H4 (cell line): ENCODE data around the gene SIVA1. TPM values are rescaled to one million over a fixed set of nuclear protein-coding genes. Genes with fewer than 3 reads are reported as not detected.

Source experiments
- DNase-seq: peaks from one replicate; pipeline ENCODE4 v3.0.0-alpha.2; 2015; ENCODE audit warnings: low spot score
- total RNA-seq: library from RNA; depleted of rRNA; stranded (reverse); fragments of >200 nt; shearing (Covaris generic); gene quantifications from 2 replicates; pipeline ENCODE4 v1.2.3, GENCODE V29; 2014

The SIVA1 gene
- total RNA-seq, 1 experiment from 2014 or later, result 286 TPM

DNA sequence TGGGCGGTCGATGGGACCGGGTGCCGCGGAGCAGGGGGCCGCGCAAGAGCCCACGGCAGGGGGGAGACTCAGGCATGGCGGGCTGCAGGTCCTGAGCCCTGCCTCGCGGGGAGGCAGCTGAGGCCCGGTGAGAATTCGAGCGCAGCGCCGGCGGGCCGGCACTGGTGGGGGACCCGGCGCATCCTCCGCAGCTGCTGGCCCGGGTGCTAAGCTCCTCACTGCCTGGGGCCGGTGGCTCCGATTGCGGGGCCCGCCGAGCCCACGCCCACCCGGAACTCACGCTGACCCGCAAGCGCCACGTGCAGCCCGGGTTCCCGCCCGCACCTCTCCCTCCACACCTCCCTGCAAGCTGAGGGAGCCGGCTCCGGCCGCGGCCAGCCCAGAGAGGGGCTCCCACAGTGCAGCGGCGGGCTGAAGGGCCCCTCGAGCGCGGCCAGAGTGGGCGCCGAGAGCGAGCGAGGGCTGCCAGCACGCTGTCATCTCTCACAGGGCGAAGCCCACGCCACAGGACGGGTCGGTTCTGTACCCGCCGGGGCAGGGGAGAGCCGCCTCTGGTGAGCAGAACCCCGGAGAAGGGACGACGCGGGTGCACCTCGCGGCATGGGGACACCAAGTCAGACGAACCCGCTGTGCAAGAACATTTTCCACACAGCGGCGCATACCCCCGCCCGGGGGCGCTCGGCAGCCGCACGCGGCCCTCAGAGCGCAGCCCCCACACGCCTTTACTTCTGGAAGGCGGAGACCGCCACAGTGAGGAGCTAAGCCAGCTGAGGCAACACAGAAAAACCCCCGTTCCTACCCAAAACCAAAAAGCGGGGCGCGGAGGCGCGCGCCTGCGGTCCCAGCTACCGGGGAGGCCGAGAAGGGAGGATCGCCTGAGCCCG is 1.2 kb upstream of the SIVA1 start:
- DNase-seq, result no peak

DNA sequence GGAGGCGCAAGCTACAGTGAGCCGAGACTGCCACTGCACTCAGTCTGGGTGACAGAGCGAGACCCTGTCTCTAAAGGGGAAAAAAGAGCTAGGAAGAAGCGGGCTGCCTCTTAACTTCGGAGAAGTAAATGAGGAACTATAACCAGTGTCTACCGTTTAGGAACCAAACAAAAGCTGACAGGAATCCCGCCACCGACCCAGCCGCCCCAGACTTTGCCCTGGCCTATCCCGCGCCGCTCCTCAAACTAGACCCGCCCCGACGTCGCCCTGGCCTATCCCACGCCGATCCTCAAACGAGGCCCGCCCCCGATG is 568 bp upstream of the SIVA1 start:
- DNase-seq, result no peak

DNA sequence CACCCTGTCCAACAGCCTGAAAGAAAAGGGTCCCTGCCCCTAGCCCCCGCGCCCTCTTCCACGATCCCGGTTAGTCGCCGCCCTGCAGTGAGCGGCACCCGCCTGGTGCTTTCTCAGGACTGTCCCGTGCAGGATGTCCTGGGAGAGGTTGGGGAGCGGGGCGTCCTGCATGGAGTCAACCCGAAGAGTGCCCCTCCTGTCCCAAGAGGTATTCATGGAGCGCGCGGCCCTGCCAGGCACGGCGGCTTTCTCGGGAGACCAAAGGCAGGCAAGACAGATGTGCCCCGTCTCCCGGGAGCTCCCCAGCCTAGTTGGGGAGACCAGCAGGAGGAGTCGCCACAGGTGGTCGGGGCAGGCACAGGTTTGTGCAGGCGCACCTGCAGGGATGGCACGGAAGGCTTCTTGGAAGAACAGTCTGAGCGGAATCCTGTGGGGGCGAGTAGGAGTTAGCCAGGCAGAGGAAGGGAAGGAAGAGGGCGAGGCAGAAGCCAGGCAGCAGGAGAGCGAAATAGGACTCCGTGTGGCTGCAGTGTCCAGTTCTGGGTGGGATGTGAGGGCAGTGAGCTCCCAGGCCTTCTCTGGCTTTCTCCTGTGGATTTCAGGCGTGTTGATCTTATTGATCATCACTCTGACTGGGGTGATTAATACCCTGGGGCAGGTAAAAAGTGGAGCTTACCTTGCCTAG is 723 bp downstream of the SIVA1 start:
- no peak for DNase-seq

DNA sequence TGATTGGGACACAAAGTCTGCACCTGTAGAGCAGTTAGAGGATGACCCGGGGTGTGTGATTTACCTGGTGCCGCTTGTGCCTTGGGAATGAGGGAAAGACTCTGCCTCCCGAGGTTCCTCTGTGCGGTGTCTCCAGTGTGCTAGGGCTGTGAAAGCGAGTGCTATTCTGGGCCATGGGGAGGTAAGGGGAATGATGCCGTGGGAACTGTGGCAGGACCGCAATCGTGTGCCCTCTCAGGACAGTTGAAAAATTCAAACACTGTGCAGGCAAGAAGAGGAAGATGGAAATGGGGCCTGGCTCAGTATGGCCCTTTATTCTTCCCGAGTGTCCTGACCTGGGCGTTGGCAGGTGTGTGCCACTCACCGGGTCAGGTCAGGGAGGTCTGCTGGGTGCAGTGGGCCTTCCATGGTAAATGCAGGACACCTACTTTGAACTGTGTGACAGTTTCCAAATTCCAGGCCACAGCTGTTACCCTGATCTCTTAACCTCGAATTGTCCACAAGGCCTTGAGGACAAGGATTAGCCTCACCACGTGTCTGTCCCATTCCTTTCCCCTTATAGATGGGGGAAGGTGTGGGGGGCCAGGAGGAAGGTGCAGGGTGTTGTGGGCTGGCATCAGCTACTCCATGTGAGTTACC is 1.4 kb downstream of the SIVA1 start:
- DNase-seq, result no peak

DNA sequence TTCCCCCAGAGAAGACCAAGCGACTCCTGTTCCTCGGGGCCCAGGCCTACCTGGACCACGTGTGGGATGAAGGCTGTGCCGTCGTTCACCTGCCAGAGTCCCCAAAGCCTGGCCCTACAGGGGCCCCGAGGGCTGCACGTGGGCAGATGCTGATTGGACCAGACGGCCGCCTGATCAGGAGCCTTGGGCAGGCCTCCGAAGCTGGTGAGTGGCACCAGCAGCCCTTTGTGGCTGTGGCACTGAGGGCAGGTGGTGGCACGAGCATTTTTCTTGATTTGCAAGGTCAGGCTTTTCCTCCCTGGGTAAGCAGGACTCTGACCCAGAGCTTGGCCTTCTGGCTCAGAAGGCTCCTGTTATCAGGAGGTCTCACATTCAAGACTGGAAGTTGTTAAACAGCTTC is 2.7 kb downstream of the SIVA1 start:
- no peak for DNase-seq

DNA sequence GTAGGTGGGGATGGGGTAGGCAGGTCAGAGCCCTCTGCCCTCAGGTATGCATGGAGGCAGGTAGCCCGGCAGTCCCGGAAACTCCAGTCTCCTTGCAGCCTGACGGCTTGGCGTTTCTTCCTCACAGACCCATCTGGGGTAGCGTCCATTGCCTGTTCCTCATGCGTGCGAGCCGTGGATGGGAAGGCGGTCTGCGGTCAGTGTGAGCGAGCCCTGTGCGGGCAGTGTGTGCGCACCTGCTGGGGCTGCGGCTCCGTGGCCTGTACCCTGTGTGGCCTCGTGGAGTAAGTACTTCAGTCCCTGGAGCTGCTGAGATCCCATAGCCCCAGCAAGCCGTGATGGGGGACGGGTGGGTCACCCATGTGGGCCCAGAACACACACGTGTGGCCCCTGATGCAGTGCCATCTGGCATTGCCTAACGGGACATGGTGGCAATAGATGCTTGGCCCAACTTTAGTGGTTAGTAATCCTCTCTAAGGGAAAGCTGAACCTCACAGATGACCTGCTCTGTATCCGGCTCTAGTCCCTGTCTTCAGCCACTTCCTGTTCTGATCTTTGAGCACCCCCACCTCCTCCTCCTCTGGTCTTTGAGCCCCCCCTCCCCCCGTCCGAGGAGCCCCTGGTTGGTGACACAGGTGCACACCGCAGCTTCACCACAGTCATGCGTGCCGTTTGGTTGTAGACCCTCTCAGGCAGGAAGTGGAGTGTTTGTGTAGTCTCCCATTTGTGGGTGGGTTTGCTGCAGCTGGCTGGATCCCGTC is 3.7 kb downstream of the SIVA1 start:
- no peak for DNase-seq

DNA sequence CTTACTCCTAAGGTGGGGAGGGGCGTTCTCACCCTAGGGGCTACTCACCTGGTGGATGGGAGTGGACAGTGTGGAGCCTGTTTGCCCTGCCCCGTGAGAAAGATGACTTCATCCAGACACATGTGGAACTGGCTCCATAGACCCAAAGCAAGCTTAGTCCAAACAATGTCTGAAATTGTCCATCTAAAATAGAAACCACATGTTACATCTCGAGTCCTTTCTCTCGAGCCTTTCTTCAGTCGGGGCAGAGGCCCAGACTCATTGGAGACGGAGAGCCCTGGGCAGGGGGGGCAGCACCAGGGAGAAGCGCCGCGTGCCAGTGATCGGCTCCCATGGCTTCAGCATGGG is 4.3 kb downstream of the SIVA1 start:
- no peak for DNase-seq

DNA sequence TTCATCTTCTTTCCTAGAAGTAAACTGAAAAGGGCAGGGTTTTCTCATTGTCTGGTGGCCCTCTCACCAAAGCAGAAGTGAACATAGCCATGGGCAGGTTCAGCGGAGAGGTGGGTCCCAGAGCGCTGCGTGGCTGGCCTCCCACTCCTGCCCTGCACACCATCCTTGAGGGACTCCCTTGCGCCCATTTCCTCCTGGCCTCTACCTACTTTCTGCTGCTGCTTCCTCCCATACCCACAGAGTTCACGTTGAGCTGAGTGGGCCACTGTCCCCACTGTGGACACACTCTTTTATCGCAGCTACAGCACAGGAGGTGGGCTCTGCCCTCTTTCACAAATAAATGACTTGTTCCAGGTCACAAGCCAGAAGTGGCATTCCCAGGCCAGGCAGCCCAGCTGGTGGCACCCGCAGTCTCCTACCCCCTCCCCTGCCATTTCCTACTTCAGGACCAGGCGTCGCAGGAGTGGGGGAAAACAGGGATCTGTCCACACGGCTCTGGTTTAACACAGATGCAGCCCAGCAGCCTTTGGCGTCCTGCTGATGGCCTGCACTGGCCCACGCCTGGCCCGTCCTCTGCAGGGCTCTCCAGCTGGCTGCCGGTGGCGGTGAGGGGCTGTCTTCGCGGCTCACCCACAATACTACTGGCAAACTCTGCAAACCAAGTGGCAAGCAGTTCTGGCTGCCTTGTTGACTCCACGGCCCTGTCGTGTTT is 4.9 kb downstream of the SIVA1 start:
- no peak for DNase-seq

DNA sequence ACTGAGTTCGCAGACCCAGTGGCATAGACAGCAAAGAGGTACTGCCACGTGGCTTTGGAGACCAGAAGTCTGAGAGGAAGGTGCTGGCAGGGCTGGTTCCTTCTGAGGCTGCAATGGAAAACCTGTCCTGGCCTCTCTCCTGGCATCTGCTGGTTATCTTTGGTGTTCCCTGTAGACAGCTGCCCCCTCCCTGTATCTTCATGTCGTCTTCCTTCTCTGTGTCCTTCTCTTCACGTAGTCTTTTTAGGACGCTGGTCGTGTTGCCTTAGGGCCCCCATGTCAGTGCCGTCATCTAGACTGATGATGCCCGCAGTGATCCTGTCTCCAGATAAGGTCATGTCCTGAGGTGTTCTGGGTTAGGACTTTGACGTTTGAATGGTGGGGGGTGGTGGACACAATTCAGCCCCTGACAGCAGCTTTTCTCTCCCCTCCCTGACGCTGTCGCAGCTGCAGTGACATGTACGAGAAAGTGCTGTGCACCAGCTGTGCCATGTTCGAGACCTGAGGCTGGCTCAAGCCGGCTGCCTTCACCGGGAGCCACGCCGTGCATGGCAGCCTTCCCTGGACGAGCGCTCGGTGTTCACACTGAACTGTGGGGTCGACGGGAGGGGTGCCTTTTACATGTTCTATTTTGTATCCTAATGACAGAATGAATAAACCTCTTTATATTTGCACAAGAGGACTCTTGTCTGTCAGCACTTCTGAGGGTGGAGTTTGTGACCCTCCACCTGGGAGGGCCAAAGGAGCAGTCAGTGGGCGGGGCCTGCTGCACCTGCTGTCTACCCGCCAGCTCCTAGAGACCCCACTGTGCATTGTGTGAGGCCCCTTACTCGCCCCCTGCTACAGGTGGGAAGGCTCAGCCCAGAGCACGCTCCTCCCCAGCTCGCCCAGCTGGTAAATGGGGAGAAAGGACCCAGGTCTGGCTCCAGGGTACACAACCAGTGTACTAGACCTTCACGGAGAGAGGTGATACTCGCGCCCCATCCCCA is 6.3 kb downstream of the SIVA1 start:
- no peak for DNase-seq

DNA sequence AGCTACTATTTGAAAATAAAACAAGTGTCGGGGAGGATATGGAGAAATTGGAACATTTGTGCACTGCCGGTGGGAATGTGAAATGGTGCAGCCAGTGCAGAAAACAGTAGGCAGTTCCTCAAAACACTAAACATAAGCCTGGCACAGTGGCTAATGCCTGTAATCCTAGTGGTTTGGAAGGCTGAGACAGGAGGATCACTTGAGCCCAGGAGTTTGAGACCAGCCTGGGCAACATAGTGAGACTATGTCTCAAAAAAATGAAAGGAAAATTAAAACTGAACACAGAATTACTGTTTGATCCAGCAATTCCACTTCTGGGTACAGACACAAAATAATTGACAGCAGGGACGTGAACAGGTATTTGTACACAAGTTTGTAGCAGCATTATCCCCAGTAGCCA is 12.6 kb downstream of the SIVA1 start:
- no peak for DNase-seq

DNA sequence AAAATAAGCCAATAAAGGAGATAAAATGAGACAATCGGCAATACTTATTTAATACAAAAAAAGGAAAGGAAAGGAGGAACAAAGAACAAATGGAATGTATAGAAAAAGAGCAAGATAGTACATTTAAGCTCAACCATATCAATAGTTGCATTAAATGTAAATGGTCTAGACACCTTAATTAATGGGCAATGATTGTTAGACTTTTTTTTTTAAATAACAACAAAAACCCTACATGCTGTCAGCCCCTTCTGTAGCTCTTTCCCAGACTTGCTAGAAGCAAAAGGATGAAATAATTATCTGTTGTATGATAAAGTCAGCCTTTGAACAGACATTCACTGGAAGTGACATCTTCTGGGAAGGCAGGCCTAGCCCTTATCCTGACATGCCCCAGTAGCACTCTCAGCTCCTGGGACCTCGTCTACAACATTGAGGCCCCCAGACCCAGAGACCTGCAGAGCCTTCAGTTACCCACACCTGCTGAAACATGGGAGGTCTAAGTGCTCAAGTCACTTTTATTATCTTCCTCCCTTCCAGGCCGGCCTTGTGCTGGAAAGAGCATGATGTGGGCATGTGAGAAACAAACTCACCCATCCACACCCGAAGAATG is 13.4 kb downstream of the SIVA1 start:
- no peak for DNase-seq

DNA sequence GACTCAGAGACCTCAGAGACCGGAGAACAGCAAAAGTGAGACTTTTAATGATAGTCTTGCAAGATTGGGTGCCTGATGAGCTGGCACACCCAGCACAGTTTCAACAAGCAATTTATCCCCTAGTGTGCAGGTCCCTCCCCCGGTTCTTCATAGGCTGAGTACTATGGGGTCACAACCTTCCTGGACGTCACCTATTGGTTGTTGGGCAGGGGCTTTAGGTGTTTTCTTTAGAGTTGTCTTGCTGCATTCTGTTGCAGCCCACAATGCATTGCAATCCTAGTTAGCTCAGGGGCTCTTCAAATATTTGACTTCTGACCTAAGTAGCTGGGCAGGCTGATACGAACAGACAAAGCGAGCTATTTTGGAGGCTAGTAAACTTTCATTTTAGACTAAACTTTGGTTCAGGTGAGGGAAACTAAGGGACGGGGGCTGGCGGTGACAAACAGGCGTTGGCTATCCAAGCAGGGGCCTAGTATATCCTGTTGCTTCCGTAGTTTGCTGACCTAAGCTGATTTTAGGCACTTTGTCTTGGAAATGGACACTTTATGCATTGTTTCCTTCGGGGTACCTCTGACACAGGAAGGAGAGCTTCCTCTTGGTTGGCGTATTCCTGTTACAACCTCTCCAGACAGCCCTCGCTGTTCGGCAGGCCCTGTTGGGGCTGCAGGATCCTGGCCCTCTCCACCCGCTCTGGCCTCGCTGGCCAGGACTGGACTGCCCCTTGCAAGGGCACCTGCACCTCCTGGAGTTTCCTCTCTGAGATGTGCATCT is 14.1 kb downstream of the SIVA1 start:
- DNase-seq, result no peak

DNA sequence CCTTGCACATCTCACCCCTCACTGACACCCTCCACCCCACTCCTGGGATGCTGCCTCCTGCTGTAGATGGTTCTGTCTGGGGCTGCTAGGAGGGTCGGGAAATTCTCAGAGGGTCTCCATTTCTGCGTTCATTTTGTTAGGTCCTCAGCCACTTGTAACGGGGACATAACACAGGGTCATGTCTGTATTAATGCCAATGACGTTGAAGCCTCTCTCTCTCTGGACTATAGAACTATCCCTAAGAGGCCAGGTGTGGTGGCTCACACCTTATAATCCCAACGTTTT is 14.6 kb downstream of the SIVA1 start:
- DNase-seq, result no peak

DNA sequence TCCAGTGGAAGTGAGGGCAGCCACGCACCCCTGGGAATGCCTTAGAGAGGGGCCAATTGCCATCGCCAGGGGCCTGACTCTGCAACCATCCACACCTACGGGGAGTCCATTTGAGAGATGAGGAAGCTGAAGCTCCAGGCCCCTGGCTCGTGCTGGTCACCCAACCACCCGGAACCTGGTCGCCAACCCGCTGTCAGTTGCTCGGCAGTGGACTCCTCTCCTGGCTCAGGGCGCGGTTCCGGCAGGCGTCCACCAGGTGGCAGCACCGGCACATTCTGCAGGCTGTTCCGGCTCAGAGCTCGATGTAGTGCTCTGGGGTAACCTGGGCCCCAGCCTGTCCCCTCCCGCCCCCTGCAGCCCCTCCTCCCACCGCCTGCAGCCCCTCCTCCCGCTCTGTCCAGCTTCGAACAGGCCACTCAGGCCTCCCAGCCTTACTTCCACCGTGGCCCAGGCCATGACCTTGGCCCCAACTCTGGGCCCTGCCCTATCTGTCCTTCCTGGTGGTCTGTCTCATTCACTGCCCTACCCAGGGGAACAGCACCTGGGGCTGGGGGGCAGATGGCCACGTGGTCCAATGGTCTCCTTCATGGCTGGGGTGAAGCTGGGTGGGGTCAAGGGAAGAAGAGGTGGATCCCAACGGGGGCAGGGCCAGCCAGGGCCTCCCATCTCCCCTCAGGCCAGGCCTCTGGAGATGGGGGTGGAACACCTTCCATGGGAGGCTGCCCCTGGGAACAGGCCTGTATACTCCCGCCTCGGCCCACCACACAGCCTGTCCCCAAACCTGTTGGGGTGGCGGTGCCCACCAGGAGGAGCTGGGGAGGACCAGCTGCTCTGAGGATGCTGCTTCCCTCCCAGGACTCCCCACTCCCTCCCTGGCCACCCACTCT is 15.7 kb downstream of the SIVA1 start:
- DNase-seq, result peak; percentile 72

DNA sequence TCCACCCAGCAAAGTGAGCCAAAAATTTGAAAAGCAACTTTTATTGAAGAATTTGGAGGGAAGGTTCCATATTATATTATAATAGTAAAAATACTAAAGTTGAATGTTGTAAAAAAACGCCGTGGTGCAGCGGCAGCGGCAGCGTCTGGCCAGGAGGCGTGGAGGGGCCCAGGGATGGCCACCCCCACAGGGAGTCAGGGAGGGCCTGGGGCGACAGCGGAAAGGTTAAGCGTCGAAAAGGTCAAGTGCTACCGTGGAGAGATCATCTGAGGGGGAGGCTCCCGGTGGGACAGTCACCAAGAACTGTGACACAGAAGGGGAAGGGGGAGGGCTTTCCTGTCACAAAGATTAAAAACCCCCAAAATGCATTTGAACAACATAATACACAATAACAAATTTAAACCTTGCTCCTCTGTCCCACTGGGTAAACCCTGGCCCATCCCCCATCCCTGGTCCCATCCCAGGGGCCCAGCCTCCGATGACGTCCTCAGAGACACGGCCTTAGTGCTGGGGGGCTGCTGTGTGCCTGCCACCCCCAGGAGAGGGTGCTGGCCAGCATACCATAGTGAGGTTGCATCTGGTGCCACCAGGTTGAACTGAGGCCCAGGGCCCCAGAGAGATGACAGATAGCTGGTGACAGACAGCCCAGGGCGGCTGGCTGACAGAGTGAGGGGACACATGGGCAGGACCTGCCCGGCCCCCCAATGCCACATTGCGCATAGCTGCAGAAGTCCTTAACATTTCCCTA is 16.6 kb downstream of the SIVA1 start:
- DNase-seq, result no peak

DNA sequence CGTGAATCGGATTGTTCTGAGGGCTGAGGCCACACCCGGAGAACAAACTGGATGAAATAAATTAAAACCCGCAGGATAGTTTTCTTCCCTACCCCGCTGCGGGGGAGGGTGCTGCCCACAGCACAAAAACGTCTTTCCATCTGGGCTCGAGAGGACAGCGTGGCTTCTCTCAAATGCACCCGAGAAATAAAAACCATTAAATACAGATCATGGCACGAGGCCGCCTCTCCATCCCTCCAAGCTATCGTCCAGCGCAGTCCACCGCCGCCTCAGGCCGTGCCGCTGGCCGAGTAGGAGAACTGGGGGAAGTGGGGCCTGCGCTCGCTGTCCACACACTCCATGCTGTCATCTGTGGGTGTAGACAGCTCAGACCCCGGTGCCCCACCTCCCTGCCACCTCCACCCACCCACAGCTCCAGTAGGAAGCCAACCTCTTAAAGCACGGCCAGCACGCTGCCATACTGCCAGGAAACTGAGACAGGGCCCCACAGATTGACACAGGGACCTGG is 17.2 kb downstream of the SIVA1 start:
- no peak for DNase-seq

DNA sequence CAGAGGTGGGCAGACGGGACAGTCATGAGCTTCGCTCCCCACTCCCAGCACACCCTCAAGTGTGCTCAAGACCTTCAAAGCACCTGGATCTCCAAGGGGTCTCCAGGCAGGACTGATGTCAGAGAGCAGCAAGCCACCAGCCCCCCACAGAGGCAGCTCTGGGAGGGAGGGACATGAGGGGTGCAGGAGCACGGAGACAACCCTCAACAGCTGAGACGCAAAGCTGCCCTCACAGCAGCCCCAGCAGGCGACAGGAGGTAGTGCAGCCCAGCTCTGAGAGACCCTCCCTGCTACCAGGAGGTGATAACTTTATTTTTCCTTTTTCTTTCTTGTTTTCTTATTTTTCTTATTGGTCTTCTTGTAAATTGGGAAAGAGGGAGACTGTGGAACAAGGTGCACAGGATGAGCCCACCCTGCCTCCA is 17.9 kb downstream of the SIVA1 start:
- DNase-seq, result no peak

DNA sequence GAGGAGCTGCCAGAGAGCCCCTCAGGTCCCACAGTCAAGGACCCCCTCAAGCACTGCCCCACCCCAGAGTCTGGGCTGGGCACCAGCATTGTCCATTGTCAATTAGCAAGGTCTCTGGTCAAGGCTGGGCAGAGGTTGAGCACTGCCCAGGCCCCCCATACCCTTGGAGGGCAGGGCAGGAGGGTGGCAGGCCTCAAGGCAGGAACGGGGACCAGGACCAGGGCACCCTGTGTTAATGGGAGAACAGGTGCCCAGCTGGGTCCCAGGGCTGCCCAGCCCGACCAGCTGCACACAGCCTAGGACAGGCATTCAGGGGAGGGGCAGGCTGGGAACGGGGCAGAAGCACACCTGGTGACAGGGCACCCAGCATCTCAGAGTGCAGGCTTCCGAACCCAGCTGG is 18.4 kb downstream of the SIVA1 start:
- no peak for DNase-seq
